NCI-H1105 treated with DMSO at 0.1 percent for 48 hours (cell line): ENCODE results near the gene APOL5.
A peak's percentile ranks its signal among the peaks of the same experiment; 100 is the strongest.

Experiments
- DNase-seq: peaks from one replicate; lab custom pipeline; 2025; lab: John Stamatoyannopoulos, UW

APOL5 gene

DNA sequence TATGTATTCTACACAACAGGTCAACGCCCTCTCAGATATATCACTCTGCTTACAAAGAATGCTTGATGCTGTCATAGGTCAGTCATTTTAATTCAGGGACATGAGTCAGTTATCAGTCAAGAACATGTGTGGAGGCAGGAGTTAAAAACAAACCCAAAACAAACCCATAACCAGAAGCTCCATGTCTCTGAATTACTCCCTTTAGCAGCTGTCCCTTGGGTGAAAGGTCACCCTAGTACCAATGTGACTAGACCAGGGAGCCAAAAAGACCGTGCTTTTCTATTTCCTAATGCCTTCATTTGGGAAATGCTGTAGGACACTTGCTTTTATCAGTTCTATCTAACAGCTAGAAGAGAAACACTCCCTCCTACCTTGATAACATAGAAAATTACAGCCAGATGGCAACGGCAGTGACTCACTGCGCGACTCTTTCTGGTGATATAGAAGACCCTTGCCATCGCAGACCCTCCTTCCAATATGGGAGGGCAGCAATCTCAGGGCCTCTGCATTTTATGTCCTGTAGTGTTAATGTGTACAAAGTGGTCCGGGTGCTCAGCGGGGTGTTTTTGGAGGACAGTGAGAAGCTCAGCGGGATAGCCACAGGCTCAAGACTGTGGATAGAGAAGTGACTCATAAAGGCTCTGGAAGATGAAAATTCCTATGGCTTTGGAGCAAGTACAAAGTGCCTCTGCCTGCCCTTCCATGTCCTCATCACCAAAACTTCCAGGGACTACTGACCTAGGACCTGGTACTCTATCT is 24.8 kb downstream of the APOL5 start:
- DNase-seq = no peak

DNA sequence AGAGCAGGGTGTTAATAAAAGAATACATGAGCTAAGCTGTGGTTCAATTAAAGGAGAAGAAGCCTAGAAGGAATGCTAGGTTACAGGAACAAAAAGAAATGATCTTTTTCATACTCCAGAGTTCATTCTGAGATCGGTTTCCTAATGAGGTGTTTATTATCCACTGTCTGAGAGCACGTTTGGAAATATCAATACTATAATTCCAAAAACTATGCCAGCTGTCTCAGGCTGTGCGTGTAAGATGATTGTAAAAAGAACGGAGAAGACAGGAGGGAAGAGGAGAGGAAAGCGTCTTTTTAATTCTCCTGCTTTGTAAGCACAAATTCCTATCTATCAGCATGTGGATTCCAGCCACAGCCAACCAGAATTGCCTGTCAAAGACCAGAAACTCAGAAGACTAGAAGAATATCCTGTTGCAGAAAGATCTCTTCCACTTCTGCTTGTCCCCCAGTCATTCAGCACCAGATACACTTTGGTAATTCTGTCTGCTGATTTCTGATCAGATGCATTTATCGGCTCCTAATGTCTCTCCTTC is 25.7 kb downstream of the APOL5 start:
- DNase-seq = no peak

DNA sequence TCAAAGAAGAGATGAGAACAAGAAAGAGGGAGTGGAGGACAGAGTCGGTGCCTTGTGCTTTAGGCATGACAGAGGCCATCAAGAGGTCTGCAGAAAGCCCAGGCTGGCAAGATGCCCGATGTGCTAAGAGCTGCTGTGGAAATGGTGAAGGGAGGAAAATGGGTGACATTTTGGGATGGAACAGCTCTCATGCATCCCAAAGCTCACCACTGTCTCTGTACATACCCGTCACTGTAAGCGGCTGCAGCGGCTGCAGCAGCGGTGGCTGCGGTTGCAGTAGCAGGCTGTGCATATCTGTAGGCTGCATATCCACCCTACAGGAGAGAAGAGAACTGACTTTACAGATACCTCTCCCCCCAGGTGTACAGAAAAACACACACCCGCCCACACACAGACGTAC is 28.6 kb downstream of the APOL5 start:
- no peak for DNase-seq

DNA sequence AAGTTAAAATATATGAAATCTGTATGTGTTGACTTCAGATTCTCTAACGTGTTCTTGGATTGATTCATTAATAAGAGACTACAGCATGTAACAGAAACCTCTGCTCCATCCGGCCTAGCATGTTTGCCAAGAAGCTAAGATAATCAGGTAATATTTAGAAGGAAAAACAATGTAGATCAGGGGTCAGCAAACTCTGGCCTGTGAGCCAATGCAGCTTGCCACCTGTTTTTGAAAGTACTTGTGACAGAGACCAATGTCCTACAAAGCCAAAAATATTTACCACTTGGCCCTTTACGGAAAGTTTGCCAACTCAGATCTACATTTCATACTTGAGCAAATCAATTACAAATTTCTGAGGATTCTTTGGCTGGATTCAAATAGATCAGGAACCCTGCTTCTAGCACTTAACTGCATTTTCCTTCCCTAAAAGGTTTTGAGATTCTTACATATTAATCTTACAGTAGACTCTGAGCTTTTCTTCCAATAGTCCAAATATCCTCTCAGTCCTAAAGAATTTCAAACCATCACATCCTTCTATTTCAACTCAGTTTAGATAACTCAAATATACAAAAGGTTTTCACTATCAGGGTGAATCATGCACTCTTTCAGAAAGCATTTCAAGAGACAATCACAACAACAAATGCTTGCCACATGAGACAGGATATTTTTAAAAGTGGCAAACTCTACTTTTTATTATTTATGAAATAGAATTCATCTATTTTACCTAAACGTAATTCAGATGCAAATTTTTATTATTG is 29.5 kb downstream of the APOL5 start:
- DNase-seq = no peak

GRCh38 chr22:35749808-35750207 is 32.1 kb downstream of the APOL5 start:
- peak; percentile 8 for DNase-seq

DNA sequence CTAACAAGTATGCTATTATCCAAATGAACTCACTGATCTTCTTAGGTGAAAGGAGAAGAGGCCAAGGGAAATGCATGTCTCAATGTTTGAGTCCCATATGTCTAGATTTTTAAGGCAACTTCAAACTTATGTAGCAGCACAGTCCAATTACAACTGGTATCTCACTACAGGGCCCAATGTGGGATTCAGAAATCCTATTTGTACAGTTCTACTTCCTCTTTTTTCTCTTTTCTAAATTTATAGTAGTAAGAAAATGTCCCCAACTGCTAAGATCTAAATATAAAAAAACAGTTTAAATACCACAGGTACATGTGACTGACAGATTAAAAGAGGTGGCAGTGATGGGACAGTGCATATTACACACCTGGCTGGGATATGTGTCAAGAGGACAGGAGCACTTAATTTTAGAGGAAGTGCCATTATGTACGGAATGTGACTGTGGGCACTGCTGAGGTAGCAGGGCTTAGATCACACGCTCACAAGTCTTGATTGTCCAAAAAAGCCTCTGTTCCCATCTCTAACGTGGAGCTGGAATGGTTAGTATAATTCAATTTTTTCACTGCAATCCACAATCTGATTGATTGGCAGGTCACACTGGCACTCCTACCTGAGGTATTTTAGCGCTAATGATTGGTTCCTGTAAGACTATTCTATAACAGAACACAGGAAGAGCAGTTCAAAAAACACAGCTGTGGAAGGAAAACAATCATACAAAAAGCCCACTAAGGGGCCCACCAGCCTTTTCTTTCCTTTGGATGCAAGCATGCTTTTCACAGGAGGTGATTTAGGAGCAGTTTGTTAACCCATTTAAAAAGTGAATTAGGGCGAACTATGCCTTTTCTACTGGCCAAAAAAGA is 34.6 kb downstream of the APOL5 start:
- DNase-seq = no peak

DNA sequence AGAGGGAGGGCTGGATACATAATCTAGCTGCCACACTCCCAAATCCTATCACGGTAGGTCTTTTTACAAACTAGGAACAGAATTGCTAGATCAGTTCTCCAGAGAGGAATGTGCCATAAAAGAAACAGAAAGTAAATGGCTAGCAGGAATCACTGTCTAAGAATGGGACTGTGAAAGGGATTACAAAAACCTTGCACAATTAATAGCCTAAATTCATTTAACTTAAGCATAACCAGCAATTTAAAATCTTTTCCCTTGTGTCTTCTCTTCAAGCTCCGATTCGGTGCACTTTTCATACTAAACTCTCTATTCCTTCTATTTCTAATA is 35.2 kb downstream of the APOL5 start:
- DNase-seq = no peak

GRCh38 chr22:35754761-35755160 is 37.1 kb downstream of the APOL5 start:
- no peak for DNase-seq

- DNase-seq = no peak
These were observed 39.0 kb downstream of the APOL5 start for GRCh38 chr22:35756722-35757121.

- DNase-seq = no peak
These were observed 40.7 kb downstream of the APOL5 start for GRCh38 chr22:35758394-35758793.

GRCh38 chr22:35761037-35761436 is 43.4 kb downstream of the APOL5 start:
- no peak for DNase-seq

- peak; percentile 79 for DNase-seq
These were observed 49.2 kb downstream of the APOL5 start for GRCh38 chr22:35766654-35767580.

GRCh38 chr22:35769974-35770373 is 52.3 kb downstream of the APOL5 start:
- DNase-seq = no peak

DNA sequence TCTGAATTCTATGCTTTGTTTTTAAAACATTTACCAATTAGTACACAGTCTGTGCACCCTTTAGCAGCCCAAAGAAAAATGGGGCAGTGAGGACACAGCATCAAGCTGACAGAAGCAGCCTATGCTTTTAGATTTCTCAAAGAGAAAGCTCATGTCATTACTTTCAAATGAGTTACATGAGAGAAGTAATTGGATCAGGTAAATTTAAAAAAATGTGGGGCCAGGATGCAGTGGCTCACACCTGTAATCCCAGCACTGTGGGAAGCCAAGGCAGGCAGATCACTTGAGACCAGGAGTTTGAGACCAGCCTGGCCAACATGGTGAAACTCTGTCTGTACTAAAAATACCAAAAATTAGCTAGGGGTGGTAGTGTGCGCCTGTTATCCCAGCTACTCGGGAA is 57.7 kb downstream of the APOL5 start:
- no peak for DNase-seq

DNA sequence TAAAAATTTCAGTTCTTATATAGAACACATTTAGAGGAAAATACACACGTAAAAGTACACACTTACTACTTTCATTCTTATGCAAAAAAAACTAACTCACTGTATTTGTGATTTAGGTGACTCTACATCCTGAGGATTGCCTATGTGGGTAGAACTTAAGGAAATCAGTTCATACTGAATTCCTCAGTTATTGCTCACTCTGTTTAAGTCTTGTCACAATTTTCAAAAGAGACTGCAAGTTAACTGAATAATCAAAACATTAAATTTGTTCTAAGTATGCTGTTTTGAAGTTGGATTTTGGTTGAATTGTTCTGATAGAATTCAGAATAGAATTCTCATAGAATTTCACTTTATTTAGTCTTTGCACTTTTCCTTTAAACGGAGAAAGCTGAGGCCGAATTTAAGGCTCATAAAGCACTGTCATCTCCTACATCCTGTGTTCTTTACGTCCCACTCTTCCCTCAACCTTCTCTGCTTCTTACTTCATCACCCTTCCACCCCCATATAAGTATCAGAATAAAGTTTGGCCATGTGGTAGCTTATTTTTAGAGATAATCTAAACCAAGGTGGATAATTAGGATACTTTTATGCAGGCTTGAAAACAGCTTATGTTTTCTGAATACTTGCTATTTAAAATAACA is 59.8 kb downstream of the APOL5 start:
- no peak for DNase-seq
